GM23248 (cell line): ENCODE results near the gene ZSWIM6. TPM values are rescaled to one million over a fixed set of nuclear protein-coding genes. Genes with fewer than 3 reads are reported as not detected.

Experiments used
- DNase-seq: peaks from one replicate; pipeline ENCODE4 v3.0.0-alpha.2; 2015
- H2AFZ ChIP-seq: fragments of 200-600 bp; sonication (generic); 2 replicates; pipeline ENCODE4 v1.6.1; 2016; ENCODE audit warnings: antibody characterized with exemption
- H3F3A ChIP-seq: fragments of 200-600 bp; sonication (generic); 2 replicates; pipeline ENCODE4 v1.6.1; 2016; ENCODE audit warnings: mild to moderate bottlenecking, antibody characterized with exemption, mixed run types; ENCODE audit not compliant: insufficient read depth
- H3K27ac ChIP-seq: fragments of 200-600 bp; sonication (generic); 2 replicates; pipeline ENCODE4 v1.5.1; 2016; ENCODE audit warnings: mild to moderate bottlenecking
- H3K27me3 ChIP-seq: fragments of 200-600 bp; sonication (generic); replicated peaks from 2 replicates; pipeline ENCODE4 v1.6.1; 2016; ENCODE audit warnings: mild to moderate bottlenecking; ENCODE audit not compliant: insufficient read depth
- H3K36me3 ChIP-seq: fragments of 200-600 bp; sonication (generic); 2 replicates; pipeline ENCODE4 v1.6.1; 2016; ENCODE audit warnings: low read depth, mild to moderate bottlenecking
- H3K4me1 ChIP-seq: fragments of 200-600 bp; sonication (generic); 2 replicates; pipeline ENCODE4 v1.6.1; 2016; ENCODE audit warnings: mild to moderate bottlenecking; ENCODE audit not compliant: insufficient read depth
- H3K4me2 ChIP-seq: fragments of 200-600 bp; sonication (generic); one replicate; pipeline ENCODE4 v1.6.1; 2016; ENCODE audit warnings: mild to moderate bottlenecking; ENCODE audit not compliant: unreplicated experiment
- H3K4me3 ChIP-seq: fragments of 200-600 bp; sonication (generic); 2 replicates; pipeline ENCODE4 v1.5.1; 2016; ENCODE audit warnings: mild to moderate bottlenecking
- H3K79me2 ChIP-seq: fragments of 200-600 bp; sonication (generic); 2 replicates; pipeline ENCODE4 v1.6.1; 2016; ENCODE audit warnings: mild to moderate bottlenecking; ENCODE audit not compliant: insufficient read depth
- H3K9ac ChIP-seq: fragments of 200-600 bp; sonication (generic); 2 replicates; pipeline ENCODE4 v1.6.1; 2016; ENCODE audit warnings: mild to moderate bottlenecking
- H3K9me2 ChIP-seq: fragments of 200-600 bp; sonication (generic); 2 replicates; pipeline ENCODE4 v1.6.1; 2016; ENCODE audit warnings: mixed run types, mild to moderate bottlenecking, moderate library complexity; ENCODE audit not compliant: insufficient read depth
- H3K9me3 ChIP-seq: fragments of 200-600 bp; sonication (generic); one replicate; pipeline ENCODE4 v1.6.1; 2017; ENCODE audit warnings: low read depth
- H4K20me1 ChIP-seq: fragments of 200-600 bp; sonication (generic); 2 replicates; pipeline ENCODE4 v1.6.0; 2016; ENCODE audit not compliant: insufficient read depth
- EZH2 ChIP-seq: fragments of 200-600 bp; sonication (generic); IDR thresholded peaks from 2 replicates; pipeline ENCODE4 v1.6.1; 2018; ENCODE audit warnings: antibody characterized with exemption, mild to moderate bottlenecking; ENCODE audit not compliant: insufficient read depth, poor library complexity, severe bottlenecking
- EZH2phosphoT487 ChIP-seq: fragments of 200-600 bp; sonication (generic); IDR thresholded peaks from 2 replicates; pipeline ENCODE4 v1.6.1; 2018; ENCODE audit warnings: antibody characterized with exemption, moderate library complexity, mild to moderate bottlenecking, low read depth; ENCODE audit not compliant: insufficient read depth
- WGBS, 2 experiments: methylation state at CpG; one replicate each; pipeline ENCODE4 v1.1.6; 2015 to 2017; ENCODE audit warnings: low lambda C conversion rate in 2 of 2, low coverage in 1 of 2; ENCODE audit errors: missing lambda C conversion rate in 2 of 2; 5-methylcytosine and 5-hydroxymethylcytosine counted together
- in situ Hi-C: fragments of 300-500 bp; cut with MboI; formaldehyde crosslinking; loops from 2 replicates; pipeline ENCODE4 v1.15.0; 2020
- polyA plus RNA-seq: library from polyadenylated mRNA; unstranded; fragments of >200 nt; fragmentation: Nextera tagmentation; extraction: Ambion mirVana; gene quantifications from 2 replicates; pipeline ENCODE4 v1.2.1, GENCODE V29; 2016
- total RNA-seq: library from RNA; depleted of rRNA; stranded (reverse); fragments of >200 nt; shearing (Covaris generic); gene quantifications from 2 replicates; pipeline ENCODE4 v1.2.3, GENCODE V29; 2014

ZSWIM6 gene
- total and polyA plus RNA-seq, 2 experiments from 2014 or later = 1.5 to 4.8 TPM

DNA sequence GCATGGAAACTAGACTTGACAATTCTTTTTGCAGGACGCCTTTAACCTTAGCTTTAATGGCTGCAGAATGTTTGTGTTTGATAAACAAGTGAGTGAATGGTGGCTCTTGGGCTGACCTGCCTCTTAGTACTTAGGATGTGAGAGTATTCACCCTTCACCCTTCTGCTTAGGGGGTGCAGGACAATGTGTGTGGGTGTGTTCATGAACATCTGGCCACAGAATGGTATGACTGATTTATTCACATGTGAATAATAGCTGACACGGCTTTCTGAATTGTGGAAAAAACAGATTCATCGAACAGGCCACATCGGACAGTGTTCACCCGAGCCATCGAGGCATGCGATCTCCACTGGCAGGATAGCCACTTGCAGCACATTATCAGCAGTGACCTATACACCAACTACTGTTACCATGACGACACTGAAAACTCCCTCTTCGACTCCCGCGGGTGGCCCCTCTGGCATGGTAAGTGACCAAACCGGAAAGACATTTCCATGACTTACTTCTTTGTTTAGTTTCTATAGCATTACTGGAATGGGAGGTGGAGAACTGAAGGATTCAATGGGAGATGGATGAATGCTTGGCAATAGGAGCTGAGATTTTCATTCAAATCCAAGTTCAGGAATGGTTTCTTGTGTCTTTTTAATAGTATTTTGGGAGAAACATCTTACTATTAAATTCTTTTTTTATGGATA is 193.6 kb downstream of the ZSWIM6 start:
- Histone ChIP-seq H3K9ac (no peak overlapping the region), H3F3A (no peaks in the 10 kb centered on the region), H3K27me3 (no peaks in the 10 kb centered on the region), H3K4me1 (no peaks in the 10 kb centered on the region), H4K20me1 (no peaks in the 10 kb centered on the region), H3K4me2 (no peak overlapping the region), H3K79me2 (peaks cover 20% of the 10 kb centered on the region), H2AFZ (no peak overlapping the region), H3K9me2 (no peaks in the 10 kb centered on the region; the same call in 1 of the 2 replicates), H3K27ac (no peak overlapping the region), H3K4me3 (no peak overlapping the region), H3K36me3 (peaks cover 25% of the 10 kb centered on the region; the same call in 1 of the 2 replicates), H3K9me3 (no peaks in the 10 kb centered on the region)
- TF ChIP-seq EZH2 (no peak), EZH2phosphoT487 (no peak)
- 92 to 96% methylated on average over 12 of the region's 12 CpGs for WGBS, 2 experiments
- in situ Hi-C loops = no loop called here
- DNase-seq = no peak

DNA sequence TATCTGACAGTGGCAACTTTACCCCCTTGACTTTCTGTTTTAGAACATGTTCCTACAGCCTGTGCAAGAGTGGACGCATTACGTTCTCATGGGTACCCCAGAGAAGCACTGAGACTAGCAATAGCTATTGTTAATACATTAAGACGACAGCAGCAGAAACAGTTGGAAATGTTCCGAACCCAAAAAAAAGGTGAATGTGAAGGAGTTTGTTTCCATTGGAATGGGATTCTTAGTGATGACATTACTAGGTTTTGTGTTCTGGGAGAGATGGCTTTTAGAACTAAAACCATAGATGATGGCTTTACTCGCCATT is 194.1 kb downstream of the ZSWIM6 start:
- in situ Hi-C loops = no loop called here
- Histone ChIP-seq H3K36me3 (peaks cover 28% of the 10 kb centered on the region; the same call in 1 of the 2 replicates), H3K4me1 (no peaks in the 10 kb centered on the region), H3K79me2 (peaks cover 20% of the 10 kb centered on the region), H3K9ac (no peak overlapping the region), H3K9me2 (no peaks in the 10 kb centered on the region; the same call in 1 of the 2 replicates), H3K27me3 (no peaks in the 10 kb centered on the region), H3K27ac (no peak overlapping the region), H3K9me3 (no peaks in the 10 kb centered on the region), H3F3A (no peaks in the 10 kb centered on the region), H4K20me1 (no peaks in the 10 kb centered on the region), H3K4me2 (no peak overlapping the region), H2AFZ (no peak overlapping the region), H3K4me3 (no peak overlapping the region)
- 98 to 99% methylated on average over 5 of the region's 5 CpGs for WGBS, 2 experiments
- DNase-seq = no peak
- TF ChIP-seq EZH2phosphoT487 = no peak
- no peak for TF ChIP-seq EZH2

- Histone ChIP-seq H3K9ac (no peak overlapping the region), H3K27ac (no peak overlapping the region), H3K9me3 (no peaks in the 10 kb centered on the region), H3K36me3 (peaks cover 46% of the 10 kb centered on the region), H4K20me1 (no peaks in the 10 kb centered on the region), H3K4me1 (no peaks in the 10 kb centered on the region), H3K9me2 (no peaks in the 10 kb centered on the region; the same call in 1 of the 2 replicates), H3K79me2 (peaks cover 6% of the 10 kb centered on the region; the same call in 1 of the 2 replicates), H3K27me3 (no peaks in the 10 kb centered on the region), H3K4me2 (no peak overlapping the region), H3K4me3 (no peak overlapping the region), H3F3A (no peaks in the 10 kb centered on the region), H2AFZ (no peak overlapping the region)
- WGBS, 2 experiments = 95 to 96% methylated on average over 4 of the region's 4 CpGs
- DNase-seq = no peak
- TF ChIP-seq EZH2phosphoT487 (no peak), EZH2 (no peak)
- in situ Hi-C loops = no loop called here
These were observed 200.9 kb downstream of the ZSWIM6 start for GRCh38 chr5:61532983-61533382.

GRCh38 chr5:61534481-61535267 is 202.6 kb downstream of the ZSWIM6 start:
- peaks cover 55% of the 10 kb centered on the region for H3K36me3 ChIP-seq
- in situ Hi-C loops = no loop called here
- DNase-seq = no peak

More at GRCh38 chr5:61534481-61535267, 202.6 kb downstream of the ZSWIM6 start:
- Histone ChIP-seq H3K4me3 (no peak overlapping the region), H4K20me1 (no peaks in the 10 kb centered on the region), H3K9me2 (no peaks in the 10 kb centered on the region), H3K9me3 (no peaks in the 10 kb centered on the region), H3K27ac (no peak overlapping the region), H3F3A (no peaks in the 10 kb centered on the region), H3K9ac (no peak overlapping the region), H2AFZ (no peak overlapping the region), H3K4me1 (no peaks in the 10 kb centered on the region), H3K27me3 (no peaks in the 10 kb centered on the region), H3K4me2 (no peak overlapping the region), H3K79me2 (peaks cover 6% of the 10 kb centered on the region; the same call in 1 of the 2 replicates)
- TF ChIP-seq EZH2phosphoT487 (no peak), EZH2 (no peak)
- 98% methylated on average over 5 of the region's 5 CpGs for WGBS, 2 experiments
